Omental fat pad (tissue), 4 donors: ENCODE data around the gene PPP1R16B. TPM values are rescaled to one million over a fixed set of nuclear protein-coding genes. Genes with fewer than 3 reads are reported as not detected.

Experiments
- ATAC-seq: fragments of 150-250 bp; one replicate; pipeline ENCODE4 v1.9.1; 2016; ENCODE audit warnings: mild to moderate bottlenecking, moderate library complexity; ENCODE audit not compliant: low FRiP score
- DNase-seq: peaks from one replicate; pipeline ENCODE4 v3.0.0-alpha.2; 2019; ENCODE audit warnings: low spot score
- total RNA-seq, 4 donors: library from RNA; depleted of rRNA; stranded (reverse); fragments of >200 nt; gene quantifications; one replicate each; pipeline ENCODE4 v1.1.0, GENCODE V29; 2016
- TF ChIP-seq, protein P1 (sequence below), 3 donors: fragments of 450-650 bp; IDR thresholded peaks; one replicate each; pipeline ENCODE4 v1.5.1; 2016 to 2017; ENCODE audit warnings: antibody characterized with exemption in 3 of 3, mild to moderate bottlenecking in 3 of 3, moderate library complexity in 2 of 3

The PPP1R16B gene
- total RNA-seq, 4 donors from 2014 or later, result 7.1 to 48.4 (median 21.6) TPM

DNA sequence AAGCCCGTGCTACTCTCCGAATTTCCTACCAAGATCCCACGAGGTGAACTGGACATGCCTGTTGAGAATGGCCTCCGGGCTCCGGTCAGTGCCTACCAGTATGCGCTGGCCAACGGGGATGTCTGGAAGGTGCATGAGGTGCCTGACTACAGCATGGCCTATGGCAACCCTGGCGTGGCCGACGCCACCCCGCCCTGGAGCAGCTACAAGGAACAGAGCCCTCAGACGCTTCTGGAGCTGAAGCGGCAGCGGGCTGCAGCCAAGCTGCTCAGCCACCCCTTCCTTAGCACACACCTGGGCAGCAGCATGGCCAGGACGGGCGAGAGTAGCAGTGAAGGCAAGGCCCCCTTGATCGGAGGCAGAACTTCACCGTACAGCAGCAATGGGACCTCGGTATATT, 112.7 kb downstream of the PPP1R16B start:
- no peak for ATAC-seq

DNA sequence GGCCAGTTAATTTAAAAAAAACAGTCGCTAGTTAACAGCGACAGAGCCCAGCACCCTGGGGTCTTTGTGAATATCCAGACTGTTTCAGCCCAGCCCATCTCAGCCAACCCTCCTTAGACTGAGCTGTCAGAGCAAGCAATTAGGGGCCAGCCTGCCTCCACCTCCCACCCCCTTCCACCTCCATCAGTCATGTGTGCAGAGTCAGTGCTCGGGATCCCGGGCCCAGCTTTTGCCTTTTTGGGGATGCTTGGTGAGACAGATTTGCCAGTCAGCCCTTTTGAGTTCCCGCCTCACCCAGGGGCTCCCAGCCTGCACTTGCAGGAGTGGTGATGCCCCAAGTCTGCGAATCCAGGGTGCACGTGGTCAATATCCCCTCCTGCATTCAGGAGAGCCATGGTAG, 114.2 kb downstream of the PPP1R16B start:
- TF ChIP-seq, protein P1, sequence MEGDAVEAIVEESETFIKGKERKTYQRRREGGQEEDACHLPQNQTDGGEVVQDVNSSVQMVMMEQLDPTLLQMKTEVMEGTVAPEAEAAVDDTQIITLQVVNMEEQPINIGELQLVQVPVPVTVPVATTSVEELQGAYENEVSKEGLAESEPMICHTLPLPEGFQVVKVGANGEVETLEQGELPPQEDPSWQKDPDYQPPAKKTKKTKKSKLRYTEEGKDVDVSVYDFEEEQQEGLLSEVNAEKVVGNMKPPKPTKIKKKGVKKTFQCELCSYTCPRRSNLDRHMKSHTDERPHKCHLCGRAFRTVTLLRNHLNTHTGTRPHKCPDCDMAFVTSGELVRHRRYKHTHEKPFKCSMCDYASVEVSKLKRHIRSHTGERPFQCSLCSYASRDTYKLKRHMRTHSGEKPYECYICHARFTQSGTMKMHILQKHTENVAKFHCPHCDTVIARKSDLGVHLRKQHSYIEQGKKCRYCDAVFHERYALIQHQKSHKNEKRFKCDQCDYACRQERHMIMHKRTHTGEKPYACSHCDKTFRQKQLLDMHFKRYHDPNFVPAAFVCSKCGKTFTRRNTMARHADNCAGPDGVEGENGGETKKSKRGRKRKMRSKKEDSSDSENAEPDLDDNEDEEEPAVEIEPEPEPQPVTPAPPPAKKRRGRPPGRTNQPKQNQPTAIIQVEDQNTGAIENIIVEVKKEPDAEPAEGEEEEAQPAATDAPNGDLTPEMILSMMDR (IDR thresholded peaks at IDR 0.05), result no peak
- ATAC-seq (no peak), DNase-seq (no peak)

More for the DNA sequence above, 112.7 kb downstream of the PPP1R16B start:
- TF ChIP-seq, protein P1 (IDR thresholded peaks at IDR 0.05), result no peak
- no peak for DNase-seq

DNA sequence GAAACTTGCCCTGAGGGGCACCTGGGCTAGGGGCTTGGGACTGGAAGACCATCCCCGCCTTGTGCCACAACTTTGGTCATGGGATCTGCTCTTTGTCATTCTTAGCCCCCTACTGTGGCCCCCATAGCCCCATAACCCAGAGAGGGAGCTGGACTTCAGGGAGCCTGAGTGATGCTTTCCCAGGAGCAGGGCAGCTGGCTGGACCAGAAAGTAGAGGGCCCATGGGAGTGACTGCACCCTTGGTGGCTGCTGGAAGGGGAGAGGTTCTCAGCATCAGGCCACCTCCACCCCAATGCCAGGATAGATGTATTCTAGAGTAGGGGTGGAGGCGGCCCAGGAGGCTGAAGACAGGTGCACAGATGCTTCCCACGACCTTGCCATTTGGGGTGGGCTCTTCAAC, 114.9 kb downstream of the PPP1R16B start:
- DNase-seq (no peak), ATAC-seq (no peak)
- TF ChIP-seq, protein P1 (IDR thresholded peaks at IDR 0.05), result no peak

DNA sequence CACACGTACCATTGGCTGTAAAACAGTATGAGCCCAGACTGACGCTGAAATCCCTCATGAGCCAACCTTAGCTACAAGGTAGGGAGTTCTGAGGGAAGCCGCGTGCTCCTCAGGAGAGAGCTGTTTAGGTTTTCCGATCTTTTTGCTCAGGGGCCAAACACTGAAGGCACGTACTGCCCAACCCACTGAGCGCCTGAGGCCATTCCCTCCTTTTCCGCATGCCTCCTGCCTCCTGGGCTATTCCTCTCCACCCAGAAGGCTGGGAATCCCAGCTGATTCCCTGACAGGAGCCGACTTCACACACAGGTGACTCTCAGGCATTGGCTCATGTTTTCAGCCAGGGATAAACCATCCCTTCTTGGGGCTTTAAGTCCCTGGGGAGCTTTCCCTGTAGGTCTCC, 115.4 kb downstream of the PPP1R16B start:
- ATAC-seq (no peak), DNase-seq (no peak)
- TF ChIP-seq, protein P1 (IDR thresholded peaks at IDR 0.05), result no peak

DNA sequence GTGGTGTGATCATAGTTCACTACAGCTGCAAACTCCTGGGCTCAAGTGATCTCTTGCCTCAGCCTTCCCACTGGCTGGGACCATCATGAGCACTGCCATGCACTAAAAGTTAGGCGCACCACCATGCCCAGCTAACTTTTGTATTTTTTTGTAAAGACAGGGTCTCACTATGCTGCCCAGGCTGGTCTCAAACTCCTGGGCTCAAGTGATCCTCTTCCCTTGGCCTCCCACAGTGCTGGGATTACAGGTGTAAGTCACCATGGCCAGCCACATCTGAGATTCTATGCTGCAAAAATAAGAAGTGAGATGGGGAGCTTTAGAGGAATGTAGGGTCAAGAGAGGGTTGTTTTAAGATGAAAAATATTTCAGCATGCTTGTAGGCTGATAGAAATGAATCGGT, 119.2 kb downstream of the PPP1R16B start:
- no peak for DNase-seq
- TF ChIP-seq, protein P1 (IDR thresholded peaks at IDR 0.05), result no peak
- no peak for ATAC-seq

DNA sequence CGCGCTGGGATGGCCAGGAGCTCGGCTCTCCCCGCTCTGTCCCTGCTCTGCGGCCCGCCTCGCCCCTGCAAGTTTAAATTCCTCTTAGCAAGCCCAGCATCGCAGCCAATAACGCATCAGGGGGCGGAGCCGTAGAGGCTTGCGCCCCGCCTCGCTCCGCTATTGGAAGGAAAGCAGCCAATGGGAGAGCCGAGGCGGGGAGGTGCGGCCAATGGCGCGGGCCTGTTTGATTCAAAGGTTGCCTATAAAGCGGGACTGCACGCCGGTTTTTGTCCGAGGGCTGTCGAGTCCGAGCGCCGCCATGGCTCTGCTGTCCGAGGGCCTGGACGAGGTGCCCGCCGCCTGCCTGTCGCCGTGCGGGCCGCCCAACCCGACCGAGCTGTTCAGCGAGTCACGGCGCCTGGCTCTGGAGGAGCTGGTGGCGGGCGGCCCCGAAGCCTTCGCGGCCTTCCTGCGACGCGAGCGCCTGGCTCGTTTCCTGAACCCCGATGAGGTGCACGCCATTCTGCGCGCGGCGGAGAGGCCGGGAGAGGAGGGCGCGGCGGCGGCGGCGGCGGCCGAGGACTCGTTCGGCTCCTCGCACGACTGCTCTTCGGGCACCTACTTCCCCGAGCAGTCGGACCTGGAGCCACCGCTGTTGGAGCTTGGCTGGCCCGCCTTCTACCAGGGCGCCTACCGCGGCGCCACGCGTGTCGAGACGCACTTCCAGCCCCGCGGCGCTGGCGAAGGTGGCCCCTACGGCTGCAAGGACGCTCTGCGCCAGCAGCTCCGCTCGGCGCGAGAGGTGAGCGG, 120.8 kb downstream of the PPP1R16B start, which contains the start of gene FAM83D:
FAM83D (plus strand) TSS at position 276 of the 792 bp plus-strand sequence; CDS start at position 302, 26 bp downstream.
- peak; percentile 96 for ATAC-seq
- DNase-seq, result peak; percentile 86
- TF ChIP-seq, protein P1 (IDR thresholded peaks at IDR 0.05), result peak in 1 of 3 donors; percentile 26
